HL-60 (cell line): ENCODE results near the gene MEF2C.

Experiments
- GABPA ChIP-seq: IDR thresholded peaks from 2 replicates; pipeline ENCODE4 v1.6.1; 2012; ENCODE audit warnings: low read depth
- POLR2AphosphoS5 ChIP-seq: IDR thresholded peaks from 2 replicates; pipeline ENCODE4 v1.6.1; 2012; ENCODE audit warnings: low read depth
- TF ChIP-seq, protein P1 (sequence below): IDR thresholded peaks from one replicate; pipeline ENCODE4 v1.5.1; 2011; ENCODE audit warnings: low read length, control low read depth, inconsistent platforms; ENCODE audit not compliant: insufficient read depth
- TF ChIP-seq, protein P2 (sequence below): IDR thresholded peaks from 2 replicates; pipeline ENCODE4 v1.6.1; 2012; ENCODE audit warnings: low read depth; ENCODE audit not compliant: insufficient replicate concordance

DNA sequence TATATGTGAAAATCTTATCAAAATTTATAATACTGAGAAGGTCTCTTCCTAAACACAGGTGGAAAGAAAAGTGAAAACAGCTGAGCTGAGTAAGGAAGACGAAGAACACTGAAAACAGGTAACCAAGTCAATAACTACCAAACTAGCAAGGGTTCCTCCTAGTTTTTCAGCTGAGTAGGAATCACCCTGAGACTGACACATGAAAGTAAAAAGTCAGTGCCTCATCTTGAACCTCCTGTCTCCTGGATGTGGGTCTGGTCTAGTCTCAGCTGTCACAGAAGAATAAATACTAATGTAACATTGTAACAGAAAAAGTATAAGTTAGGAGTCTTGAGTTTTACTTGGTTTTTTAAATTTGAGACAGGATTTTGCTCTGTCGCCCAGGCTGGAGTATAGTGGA is 121.0 kb downstream of the MEF2C start:
- TF ChIP-seq POLR2AphosphoS5 (no peak), GABPA (no peak)
- TF ChIP-seq, protein P1, sequence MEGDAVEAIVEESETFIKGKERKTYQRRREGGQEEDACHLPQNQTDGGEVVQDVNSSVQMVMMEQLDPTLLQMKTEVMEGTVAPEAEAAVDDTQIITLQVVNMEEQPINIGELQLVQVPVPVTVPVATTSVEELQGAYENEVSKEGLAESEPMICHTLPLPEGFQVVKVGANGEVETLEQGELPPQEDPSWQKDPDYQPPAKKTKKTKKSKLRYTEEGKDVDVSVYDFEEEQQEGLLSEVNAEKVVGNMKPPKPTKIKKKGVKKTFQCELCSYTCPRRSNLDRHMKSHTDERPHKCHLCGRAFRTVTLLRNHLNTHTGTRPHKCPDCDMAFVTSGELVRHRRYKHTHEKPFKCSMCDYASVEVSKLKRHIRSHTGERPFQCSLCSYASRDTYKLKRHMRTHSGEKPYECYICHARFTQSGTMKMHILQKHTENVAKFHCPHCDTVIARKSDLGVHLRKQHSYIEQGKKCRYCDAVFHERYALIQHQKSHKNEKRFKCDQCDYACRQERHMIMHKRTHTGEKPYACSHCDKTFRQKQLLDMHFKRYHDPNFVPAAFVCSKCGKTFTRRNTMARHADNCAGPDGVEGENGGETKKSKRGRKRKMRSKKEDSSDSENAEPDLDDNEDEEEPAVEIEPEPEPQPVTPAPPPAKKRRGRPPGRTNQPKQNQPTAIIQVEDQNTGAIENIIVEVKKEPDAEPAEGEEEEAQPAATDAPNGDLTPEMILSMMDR, result no peak
- TF ChIP-seq, protein P2, sequence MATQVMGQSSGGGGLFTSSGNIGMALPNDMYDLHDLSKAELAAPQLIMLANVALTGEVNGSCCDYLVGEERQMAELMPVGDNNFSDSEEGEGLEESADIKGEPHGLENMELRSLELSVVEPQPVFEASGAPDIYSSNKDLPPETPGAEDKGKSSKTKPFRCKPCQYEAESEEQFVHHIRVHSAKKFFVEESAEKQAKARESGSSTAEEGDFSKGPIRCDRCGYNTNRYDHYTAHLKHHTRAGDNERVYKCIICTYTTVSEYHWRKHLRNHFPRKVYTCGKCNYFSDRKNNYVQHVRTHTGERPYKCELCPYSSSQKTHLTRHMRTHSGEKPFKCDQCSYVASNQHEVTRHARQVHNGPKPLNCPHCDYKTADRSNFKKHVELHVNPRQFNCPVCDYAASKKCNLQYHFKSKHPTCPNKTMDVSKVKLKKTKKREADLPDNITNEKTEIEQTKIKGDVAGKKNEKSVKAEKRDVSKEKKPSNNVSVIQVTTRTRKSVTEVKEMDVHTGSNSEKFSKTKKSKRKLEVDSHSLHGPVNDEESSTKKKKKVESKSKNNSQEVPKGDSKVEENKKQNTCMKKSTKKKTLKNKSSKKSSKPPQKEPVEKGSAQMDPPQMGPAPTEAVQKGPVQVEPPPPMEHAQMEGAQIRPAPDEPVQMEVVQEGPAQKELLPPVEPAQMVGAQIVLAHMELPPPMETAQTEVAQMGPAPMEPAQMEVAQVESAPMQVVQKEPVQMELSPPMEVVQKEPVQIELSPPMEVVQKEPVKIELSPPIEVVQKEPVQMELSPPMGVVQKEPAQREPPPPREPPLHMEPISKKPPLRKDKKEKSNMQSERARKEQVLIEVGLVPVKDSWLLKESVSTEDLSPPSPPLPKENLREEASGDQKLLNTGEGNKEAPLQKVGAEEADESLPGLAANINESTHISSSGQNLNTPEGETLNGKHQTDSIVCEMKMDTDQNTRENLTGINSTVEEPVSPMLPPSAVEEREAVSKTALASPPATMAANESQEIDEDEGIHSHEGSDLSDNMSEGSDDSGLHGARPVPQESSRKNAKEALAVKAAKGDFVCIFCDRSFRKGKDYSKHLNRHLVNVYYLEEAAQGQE, result no peak
